Parathyroid adenoma (tissue), 2 donors: ENCODE results near the gene SPAG9.
A peak's percentile ranks its signal among the peaks of the same experiment; 100 is the strongest.

Experiments used
- H2AFZ ChIP-seq: fragments of 300-600 bp; sonication (generic); one replicate; pipeline ENCODE4 v1.7.0; 2017; ENCODE audit warnings: antibody characterized with exemption, mild to moderate bottlenecking
- H3K27ac ChIP-seq: fragments of 300-600 bp; sonication (generic); one replicate; pipeline ENCODE4 v1.7.0; 2017
- H3K27me3 ChIP-seq: fragments of 300-600 bp; sonication (generic); one replicate; pipeline ENCODE4 v1.7.0; 2017; ENCODE audit warnings: low read length; ENCODE audit not compliant: control insufficient read depth, insufficient read depth
- H3K36me3 ChIP-seq: fragments of 300-600 bp; sonication (generic); one replicate; pipeline ENCODE4 v1.7.0; 2017; ENCODE audit warnings: low read length; ENCODE audit not compliant: control insufficient read depth, insufficient read depth
- H3K4me1 ChIP-seq: fragments of 300-600 bp; sonication (generic); one replicate; pipeline ENCODE4 v1.7.0; 2017; ENCODE audit warnings: control low read depth
- H3K4me2 ChIP-seq: fragments of 300-600 bp; sonication (generic); one replicate; pipeline ENCODE4 v1.7.0; 2017; ENCODE audit warnings: low read length
- H3K4me3 ChIP-seq: fragments of 300-600 bp; sonication (generic); one replicate; pipeline ENCODE4 v1.7.0; 2017; ENCODE audit warnings: low read depth, low read length
- H3K79me2 ChIP-seq: fragments of 300-600 bp; sonication (generic); one replicate; pipeline ENCODE4 v1.7.0; 2017; ENCODE audit warnings: control low read depth
- H3K9ac ChIP-seq: fragments of 300-600 bp; sonication (generic); one replicate; pipeline ENCODE4 v1.7.0; 2017; ENCODE audit warnings: mild to moderate bottlenecking
- H3K9me3 ChIP-seq: fragments of 300-600 bp; sonication (generic); one replicate; pipeline ENCODE4 v1.7.0; 2017; ENCODE audit warnings: low read length; ENCODE audit not compliant: control insufficient read depth
- TF ChIP-seq, protein P1 (sequence below): fragments of 300-600 bp; sonication (generic); IDR thresholded peaks from one replicate; pipeline ENCODE4 v1.7.0; 2017; ENCODE audit warnings: antibody characterized with exemption, mild to moderate bottlenecking
- donor health status: primary hyperparathyroidism.

Gene SPAG9

DNA sequence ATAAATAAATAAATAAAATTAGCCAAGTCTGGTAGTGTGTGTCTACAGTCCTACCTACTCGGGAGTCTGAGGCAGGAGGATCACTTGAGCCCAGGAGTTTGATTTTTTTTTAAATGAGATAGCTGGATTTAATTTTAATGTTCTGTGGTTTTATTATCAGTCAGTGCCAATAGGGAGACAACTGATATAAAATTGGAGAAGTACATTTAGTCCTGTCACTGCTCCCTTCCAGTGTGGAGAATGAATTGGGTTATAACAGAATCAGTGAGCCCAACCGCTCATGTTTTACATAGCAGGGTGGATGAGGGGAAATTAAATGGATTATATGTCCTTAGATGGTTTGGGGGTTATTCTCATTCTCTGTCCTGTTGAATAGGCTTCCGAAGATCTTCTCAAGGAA lies 38.9 kb upstream of the SPAG9 start:
- TF ChIP-seq, protein P1, sequence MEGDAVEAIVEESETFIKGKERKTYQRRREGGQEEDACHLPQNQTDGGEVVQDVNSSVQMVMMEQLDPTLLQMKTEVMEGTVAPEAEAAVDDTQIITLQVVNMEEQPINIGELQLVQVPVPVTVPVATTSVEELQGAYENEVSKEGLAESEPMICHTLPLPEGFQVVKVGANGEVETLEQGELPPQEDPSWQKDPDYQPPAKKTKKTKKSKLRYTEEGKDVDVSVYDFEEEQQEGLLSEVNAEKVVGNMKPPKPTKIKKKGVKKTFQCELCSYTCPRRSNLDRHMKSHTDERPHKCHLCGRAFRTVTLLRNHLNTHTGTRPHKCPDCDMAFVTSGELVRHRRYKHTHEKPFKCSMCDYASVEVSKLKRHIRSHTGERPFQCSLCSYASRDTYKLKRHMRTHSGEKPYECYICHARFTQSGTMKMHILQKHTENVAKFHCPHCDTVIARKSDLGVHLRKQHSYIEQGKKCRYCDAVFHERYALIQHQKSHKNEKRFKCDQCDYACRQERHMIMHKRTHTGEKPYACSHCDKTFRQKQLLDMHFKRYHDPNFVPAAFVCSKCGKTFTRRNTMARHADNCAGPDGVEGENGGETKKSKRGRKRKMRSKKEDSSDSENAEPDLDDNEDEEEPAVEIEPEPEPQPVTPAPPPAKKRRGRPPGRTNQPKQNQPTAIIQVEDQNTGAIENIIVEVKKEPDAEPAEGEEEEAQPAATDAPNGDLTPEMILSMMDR: no peak
- Histone ChIP-seq H3K9ac (no peak overlapping the region), H3K9me3 (no peaks in the 10 kb centered on the region), H2AFZ (no peak overlapping the region), H3K27me3 (no peaks in the 10 kb centered on the region), H3K4me2 (no peak overlapping the region), H3K79me2 (peaks cover 5% of the 10 kb centered on the region), H3K36me3 (no peaks in the 10 kb centered on the region), H3K27ac (no peak overlapping the region), H3K4me3 (no peak overlapping the region), H3K4me1 (peaks cover 1% of the 10 kb centered on the region)

DNA sequence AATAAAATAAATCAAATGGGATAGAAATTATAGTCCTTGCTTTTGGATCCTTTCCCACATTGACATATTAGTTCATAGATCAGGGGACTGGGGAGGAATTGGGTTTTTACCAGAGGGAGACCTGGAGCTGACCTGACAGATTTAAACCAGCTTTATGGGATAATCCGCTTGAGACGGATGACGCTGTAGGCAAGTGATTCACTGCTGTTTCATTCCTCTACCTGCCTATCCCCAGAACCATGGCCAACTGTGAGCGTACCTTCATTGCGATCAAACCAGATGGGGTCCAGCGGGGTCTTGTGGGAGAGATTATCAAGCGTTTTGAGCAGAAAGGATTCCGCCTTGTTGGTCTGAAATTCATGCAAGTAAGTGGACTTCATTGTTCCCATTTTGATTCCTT lies 34.7 kb upstream of the SPAG9 start:
- H2AFZ ChIP-seq: no peak overlapping the region
- TF ChIP-seq, protein P1: no peak
- H3K4me3 ChIP-seq: no peak overlapping the region
- no peaks in the 10 kb centered on the region for H3K27me3 ChIP-seq
- peaks cover 8% of the 10 kb centered on the region for H3K79me2 ChIP-seq
- peaks cover 8% of the 10 kb centered on the region for H3K4me1 ChIP-seq
- no peak overlapping the region for H3K9ac ChIP-seq
- H3K4me2 ChIP-seq: no peak overlapping the region
- no peaks in the 10 kb centered on the region for H3K36me3 ChIP-seq
- H3K9me3 ChIP-seq: no peaks in the 10 kb centered on the region
- no peak overlapping the region for H3K27ac ChIP-seq

DNA sequence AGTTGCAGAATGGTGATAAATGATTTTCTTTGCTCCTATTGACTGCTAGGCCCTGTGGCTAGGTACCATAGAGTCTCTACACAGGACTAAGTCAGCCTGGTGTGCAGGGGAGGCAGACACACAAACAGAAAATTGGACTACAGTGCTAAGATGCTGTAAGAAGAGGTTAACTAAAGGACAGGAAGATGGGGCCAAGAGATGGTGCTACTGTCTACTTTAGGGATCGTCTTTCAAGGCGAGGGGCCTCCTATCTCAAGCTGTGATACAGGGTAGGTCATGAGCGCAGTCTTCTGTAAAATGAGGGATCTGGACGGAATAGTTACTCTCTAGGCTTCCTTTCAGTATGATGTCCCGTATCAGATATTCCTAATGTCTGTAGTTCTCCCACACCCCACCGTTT lies 33.5 kb upstream of the SPAG9 start:
- Histone ChIP-seq H3K4me2 (peak overlapping the region; percentile 95), H3K4me1 (peaks cover 8% of the 10 kb centered on the region), H3K4me3 (peak overlapping the region; percentile 84), H3K27ac (no peak overlapping the region), H3K9me3 (no peaks in the 10 kb centered on the region), H2AFZ (peak overlapping the region; percentile 89), H3K9ac (no peak overlapping the region), H3K27me3 (no peaks in the 10 kb centered on the region), H3K79me2 (peaks cover 8% of the 10 kb centered on the region), H3K36me3 (no peaks in the 10 kb centered on the region)
- TF ChIP-seq, protein P1: no peak

DNA sequence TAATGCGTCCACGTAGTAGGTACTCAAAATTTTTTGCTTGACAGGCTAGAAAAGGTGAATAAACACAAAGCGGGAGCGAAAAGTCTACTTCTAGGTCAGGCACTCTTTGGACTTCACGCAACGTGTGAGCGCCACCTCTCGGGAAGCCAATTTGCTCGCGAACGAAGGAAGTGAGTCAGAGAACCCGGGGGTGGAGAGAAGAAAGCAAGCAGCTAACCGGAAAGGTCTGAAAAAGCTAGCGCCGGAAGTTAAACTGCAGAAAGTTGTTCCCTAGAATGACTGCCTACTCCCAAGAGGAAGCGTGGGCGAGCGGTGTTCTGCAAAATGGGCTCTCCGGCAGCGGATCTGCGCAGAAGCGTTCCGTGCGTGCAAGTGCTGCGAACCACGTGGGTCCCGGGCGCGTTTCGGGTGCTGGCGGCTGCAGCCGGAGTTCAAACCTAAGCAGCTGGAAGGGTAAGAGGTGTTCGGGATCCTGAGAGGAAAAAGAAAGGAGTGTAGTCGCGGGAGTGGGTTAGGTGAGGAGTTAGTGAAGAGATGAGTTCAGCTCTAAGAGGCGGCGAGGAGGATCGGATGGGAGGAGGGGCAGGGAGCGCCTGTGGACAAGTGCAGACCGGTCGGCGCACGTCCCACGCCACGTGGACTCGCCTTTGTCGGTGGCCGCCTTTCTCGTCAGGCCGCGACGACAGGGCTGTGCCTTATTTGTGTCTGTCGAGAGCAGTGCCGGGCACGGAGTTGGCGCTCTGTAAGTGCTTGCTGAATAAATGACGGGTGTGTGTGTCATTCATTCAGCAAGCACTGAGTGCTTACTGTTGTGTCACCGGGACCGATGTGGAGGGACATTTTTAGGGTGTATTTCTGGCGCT lies 32.8 kb upstream of the SPAG9 start, which contains the start of gene NME1:
NME1 (plus strand) TSS at position 350 of the 863 bp plus-strand sequence. CDS start 2,096 bp downstream, outside the sequence.
- Histone ChIP-seq H3K79me2 (peaks cover 8% of the 10 kb centered on the region), H3K4me1 (peaks cover 8% of the 10 kb centered on the region), H3K4me2 (peak within 1 kb of the TSS; percentile 96), H3K9ac (no peak within 1 kb of the TSS), H3K4me3 (peak within 1 kb of the TSS; percentile 84), H3K36me3 (no peaks in the 10 kb centered on the region), H3K27ac (peak within 1 kb of the TSS; percentile 75), H3K27me3 (no peaks in the 10 kb centered on the region), H3K9me3 (no peaks in the 10 kb centered on the region), H2AFZ (peak within 1 kb of the TSS; percentile 89)
- TF ChIP-seq, protein P1: peak; percentile 86
